Activated gamma-delta T cell treated with Interleukin-2 at 50 U/mL for 16 hours (primary cell): ENCODE data around the gene MEIS3.

Experiments
- DNase-seq: peaks from one replicate; pipeline ENCODE4 v3.0.0-alpha.2; 2020

The MEIS3 gene

DNA sequence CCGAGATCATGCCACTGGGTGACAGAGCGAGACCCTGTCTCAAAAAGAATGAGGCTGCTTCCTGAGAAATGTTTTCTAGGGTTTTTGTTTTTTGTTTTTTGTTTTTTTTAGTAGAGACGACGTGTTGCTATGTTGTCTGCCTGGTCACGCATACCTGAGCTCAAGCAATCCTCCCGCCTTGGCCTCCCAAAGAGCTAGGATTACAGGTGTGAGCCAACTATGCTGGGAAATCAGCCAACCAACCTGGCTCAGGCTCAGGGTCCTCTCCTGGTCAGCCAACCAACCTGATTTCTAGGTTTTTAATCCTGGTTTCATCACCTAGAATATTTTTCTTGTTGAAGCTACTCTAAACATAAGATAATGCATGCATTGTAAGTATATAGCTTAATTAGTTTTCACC, 62.4 kb downstream of the MEIS3 start:
- no peak for DNase-seq

DNA sequence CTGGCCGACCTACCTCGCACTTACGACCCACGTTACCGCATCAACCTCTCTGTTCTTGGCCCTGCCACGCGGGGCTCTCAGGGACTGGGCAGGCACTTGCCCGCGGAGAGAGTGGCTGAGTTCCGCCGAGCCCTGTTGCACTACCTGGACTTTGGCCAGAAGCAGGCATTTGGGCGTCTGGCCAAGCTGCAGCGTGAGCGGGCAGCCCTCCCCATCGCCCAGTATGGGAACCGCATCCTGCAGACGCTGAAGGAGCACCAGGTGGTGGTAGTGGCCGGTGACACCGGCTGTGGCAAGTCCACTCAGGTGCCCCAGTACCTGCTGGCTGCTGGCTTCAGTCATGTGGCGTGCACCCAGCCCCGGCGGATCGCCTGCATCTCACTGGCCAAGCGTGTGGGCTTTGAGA, 66.0 kb downstream of the MEIS3 start:
- no peak for DNase-seq
